ENCODE data around the gene RAD54L.
"Not testable (repeated sequence)": the region's sequence is repeated elsewhere in the genome, so short reads cannot be mapped to it uniquely, and the experiment has no call there.

The RAD54L gene

GRCh38 chr1:46242918-46243317 lies 4.6 kb upstream of the RAD54L start:
- DNase-seq = no peak

GRCh38 chr1:46243831-46244230 lies 3.7 kb upstream of the RAD54L start:
- DNase-seq = not testable (repeated sequence)

- DNase-seq = no peak
These were observed 2.7 kb upstream of the RAD54L start for GRCh38 chr1:46244656-46245371.

GRCh38 chr1:46246136-46246535 lies 1.4 kb upstream of the RAD54L start:
- DNase-seq = not testable (repeated sequence)

GRCh38 chr1:46246548-46247435 lies 771 bp upstream of the RAD54L start:
- DNase-seq = no peak

- no peak for DNase-seq
These were observed 758 bp downstream of the RAD54L start for GRCh38 chr1:46248122-46248920.

DNA sequence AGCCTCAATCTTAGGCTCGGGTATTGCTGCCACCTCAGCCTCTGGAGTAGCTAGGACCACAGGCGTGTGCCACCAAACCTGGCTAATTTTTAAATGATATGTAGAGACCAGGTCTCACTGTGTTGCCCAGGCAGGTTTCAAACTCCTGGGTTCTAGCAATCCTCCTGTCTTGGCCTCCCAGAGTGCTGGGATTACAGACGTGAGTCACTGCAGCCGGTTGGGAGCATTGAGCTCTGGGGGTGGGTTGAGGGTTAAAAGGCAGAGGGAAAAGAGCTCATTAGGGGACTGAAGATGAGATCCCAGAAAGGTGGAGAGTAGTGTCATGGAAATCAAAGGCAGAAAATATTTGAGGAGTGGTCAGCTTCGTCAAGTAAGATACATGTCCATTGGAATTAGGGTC lies 7.1 kb downstream of the RAD54L start:
- no peak for DNase-seq

DNA sequence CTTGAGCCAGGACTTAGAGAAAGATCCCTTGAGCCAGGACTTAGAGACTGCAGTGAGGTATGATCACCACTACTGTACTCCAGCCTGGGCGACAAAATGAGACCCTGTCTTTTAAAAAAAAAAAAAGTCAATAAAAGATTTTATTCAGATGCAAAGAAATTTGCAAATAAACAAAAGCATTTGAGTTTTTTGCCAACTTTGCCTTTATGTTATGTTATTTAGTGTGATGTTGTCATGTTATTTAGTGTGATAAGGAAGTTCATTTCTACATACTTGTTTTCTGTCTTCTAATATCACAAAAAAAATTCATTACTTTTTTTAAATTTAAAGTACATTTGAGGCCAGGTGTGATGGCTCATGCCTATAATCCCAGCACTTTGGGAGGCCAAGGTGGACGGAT lies 9.0 kb downstream of the RAD54L start:
- no peak for DNase-seq

DNA sequence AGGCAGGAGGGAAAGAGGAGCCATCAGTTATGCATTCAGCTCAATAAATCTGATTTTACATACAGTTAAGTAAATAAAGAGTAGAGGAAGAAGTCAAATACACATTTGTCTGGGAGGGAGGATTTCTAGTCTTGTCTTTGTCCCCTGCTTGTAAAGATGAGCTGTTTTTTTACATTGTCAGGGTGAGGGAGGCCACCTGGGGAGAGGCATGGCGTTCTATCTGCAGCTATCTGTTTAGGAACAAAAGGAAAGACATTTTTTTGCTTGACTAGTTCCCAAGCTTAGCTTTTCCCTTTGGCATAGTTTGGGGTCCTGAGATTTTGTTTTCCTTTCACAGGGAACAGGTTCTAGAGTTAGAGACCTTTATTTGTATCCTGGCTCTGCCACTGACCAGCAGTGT lies 14.9 kb downstream of the RAD54L start:
- no peak for DNase-seq

GRCh38 chr1:46263146-46263545 lies 15.6 kb downstream of the RAD54L start:
- no peak for DNase-seq

- DNase-seq = no peak
These were observed 21.0 kb downstream of the RAD54L start for GRCh38 chr1:46268578-46268977.

DNA sequence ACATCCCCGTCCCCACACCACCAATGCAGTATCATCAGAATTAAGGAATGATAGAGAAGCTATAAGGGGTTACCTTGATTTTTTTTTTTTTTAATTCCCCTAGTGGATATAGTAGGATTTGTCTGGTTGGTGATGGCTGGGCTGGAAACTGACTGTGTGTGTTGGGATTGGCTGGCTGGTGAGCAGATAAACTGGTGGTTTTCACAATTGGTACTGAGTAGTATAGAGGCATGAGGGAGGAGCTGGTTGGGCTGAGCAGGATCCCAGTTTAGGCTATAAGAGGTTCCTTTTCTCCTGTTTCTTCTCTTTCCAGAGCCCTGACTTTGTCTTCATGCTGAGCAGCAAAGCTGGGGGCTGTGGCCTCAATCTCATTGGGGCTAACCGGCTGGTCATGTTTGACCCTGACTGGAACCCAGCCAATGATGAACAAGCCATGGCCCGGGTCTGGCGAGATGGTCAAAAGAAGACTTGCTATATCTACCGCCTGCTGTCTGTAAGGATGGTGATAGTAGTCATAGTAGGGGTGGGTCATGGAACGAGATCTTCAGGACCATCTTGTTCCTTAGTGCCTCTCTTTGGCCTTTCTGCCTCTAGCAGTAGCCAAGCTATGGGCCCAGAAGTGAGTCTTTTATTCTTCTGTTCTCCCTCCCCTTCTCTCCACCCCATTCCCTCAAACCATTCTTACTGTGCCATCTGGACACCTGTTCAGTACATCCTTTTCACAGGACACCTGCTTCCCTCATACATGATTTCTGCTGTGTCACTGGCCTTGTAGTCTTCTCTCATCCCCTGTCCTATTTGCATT lies 26.9 kb downstream of the RAD54L start:
- no peak for DNase-seq

GRCh38 chr1:46275030-46275337 lies 27.4 kb downstream of the RAD54L start:
- no peak for DNase-seq

DNA sequence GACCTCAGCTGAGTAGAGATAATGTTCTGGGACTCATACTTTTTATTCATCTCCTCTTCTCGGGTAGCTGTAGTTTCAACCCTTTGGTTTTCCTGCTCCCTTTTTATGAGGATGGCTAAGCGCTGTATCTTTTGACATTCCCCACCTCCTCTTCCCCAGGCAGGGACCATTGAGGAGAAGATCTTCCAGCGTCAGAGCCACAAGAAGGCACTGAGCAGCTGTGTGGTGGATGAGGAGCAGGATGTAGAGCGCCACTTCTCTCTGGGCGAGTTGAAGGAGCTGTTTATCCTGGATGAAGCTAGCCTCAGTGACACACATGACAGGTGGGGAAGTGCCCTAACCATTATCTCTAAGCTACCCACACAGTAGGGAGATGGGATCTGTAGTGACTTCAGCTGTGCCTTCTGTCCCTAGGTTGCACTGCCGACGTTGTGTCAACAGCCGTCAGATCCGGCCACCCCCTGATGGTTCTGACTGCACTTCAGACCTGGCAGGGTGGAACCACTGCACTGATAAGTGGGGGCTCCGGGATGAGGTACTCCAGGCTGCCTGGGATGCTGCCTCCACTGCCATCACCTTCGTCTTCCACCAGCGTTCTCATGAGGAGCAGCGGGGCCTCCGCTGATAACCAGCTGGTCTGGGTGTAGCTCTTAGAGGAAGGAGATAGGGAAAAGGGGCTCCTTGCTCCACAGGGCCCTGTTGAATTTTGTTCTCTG lies 30.3 kb downstream of the RAD54L start:
- DNase-seq = no peak

DNA sequence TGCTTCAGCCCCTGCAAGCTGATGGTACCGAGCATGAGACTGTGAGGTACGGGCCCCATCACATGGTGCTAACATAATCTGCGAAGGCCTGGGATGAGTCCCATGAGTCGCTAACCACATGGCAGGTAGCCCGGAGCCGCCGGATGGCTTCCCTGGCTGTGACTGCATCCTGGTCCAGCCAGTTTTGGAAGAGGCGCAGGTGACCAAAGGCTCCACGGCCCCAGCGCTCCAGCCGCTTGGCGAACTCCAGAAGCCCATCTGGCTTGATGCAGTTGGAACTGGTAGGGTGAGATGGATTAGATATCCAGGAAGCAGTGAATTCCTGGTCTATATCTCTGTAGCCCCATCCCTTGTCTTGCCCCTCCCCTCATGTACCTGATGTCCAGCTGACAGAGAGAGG lies 31.2 kb downstream of the RAD54L start:
- no peak for DNase-seq

DNA sequence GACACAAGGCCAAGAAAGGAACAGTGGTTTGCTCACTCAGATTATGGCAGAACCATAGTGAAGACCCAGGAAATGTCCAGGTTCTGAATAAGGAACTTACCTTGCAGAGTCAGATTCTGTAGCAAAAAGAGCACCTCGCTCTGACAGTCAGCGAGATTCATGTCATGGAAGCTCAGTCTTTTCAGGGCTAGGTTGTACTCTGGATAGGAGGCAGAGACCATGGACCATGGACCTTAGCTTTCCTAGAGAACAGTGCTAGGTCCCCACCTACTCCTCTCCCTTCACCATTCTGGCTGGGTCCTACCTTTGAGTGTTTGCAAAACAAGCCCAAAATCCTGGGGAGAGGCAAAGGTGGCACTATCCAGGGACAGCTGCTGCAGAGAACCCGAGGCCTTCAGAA lies 32.5 kb downstream of the RAD54L start:
- DNase-seq = no peak

- no peak for DNase-seq
These were observed 33.5 kb downstream of the RAD54L start for GRCh38 chr1:46281021-46281420.

GRCh38 chr1:46284058-46284457 lies 36.5 kb downstream of the RAD54L start:
- DNase-seq = no peak

DNA sequence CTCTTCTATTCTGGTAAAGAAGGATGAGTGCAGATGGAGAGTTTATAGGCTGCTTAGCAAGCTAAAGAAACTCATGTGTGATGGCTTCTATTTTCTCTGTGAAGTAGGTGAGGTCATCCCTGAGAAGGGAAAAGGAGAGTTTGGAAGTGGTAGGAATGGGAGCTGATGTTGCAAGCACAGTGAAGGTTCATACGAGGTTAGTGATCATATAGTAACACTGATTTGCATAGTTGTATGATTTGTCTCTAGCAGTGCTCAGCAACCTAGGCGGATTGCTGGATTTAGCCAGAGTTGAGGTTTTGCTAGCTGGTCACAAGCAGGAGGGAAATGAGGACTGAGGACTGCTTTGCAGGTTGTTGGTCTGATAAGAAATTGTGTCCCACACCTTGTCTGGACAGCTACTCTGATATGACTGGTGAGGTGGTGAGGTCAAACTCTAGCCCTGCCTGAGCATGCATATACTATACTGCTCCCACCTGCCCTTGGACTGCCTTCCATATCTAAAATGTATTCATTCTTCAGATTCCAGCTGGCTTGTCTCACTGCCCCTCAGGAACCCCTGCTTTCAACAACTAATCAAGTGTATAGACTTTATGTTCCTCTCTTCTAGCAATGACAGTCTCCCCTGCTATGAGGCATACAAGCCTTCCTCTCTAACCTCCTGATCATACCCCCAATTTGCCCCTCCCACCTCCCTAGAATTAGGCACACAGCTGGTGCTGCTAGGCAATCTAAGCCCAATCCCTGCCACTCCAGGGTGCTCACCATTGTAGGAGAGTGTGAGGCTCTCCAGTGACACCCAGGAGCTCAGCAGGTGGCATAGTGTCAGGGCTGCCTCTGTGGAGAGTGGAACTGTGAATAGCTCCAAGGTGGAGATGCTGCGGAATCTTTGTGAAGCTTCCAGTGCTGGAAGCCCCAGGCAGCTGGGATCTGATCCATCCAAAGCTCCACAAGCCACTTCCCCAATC lies 37.3 kb downstream of the RAD54L start:
- no peak for DNase-seq

GRCh38 chr1:46285730-46286477 lies 38.3 kb downstream of the RAD54L start:
- no peak for DNase-seq

Measured in activated effector memory CD4-positive, alpha-beta T cell treated with Interleukin-2 at 50 U/mL for 16 hours (primary cell).